ENCODE results near the gene GADL1.

GADL1 gene

DNA sequence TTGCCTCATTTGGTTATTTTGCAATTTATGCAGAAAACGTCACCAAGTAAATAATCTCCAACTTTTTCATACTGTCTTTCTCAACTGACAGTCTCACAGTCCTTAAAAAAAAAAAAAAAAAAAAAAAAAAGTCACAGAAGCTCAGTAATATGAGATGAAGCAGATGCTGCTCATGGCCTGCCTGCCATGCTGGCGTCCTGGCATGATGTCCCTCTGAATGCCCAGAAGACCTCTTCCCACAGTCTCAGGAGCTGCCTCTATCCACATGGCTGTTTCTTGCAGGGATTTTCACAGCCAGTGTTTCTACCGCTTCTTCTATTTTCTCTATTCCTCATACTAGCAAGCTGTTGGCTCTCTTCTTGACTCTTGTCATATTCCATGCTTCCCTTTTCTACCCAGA, 200.3 kb downstream of the GADL1 start:
- H4K20me1 ChIP-seq, result peaks cover 0 to 35% (median 0%) of the 10 kb centered on the region in 11 experiments; a peak in 9 of 22 replicates
- H3K4me3 ChIP-seq, result no peak overlapping the region
- H3K36me3 ChIP-seq, result peaks cover 67 to 97% (median 91%) of the 10 kb centered on the region in 11 experiments
- H3K27ac ChIP-seq, result no peak overlapping the region
- TF ChIP-seq Cebpa-rat (IDR thresholded peaks at IDR 0.05), result no peak
- H3K9ac ChIP-seq, result no peak overlapping the region
- H3K4me2 ChIP-seq, result no peak overlapping the region
- no peaks in the 10 kb centered on the region for H3K27me3 ChIP-seq
- H3K9me3 ChIP-seq (replicated peaks in 1 of 11), result no peaks in the 10 kb centered on the region
- peaks cover 25 to 43% (median 36%) of the 10 kb centered on the region in 10 experiments for H3K4me1 ChIP-seq

DNA sequence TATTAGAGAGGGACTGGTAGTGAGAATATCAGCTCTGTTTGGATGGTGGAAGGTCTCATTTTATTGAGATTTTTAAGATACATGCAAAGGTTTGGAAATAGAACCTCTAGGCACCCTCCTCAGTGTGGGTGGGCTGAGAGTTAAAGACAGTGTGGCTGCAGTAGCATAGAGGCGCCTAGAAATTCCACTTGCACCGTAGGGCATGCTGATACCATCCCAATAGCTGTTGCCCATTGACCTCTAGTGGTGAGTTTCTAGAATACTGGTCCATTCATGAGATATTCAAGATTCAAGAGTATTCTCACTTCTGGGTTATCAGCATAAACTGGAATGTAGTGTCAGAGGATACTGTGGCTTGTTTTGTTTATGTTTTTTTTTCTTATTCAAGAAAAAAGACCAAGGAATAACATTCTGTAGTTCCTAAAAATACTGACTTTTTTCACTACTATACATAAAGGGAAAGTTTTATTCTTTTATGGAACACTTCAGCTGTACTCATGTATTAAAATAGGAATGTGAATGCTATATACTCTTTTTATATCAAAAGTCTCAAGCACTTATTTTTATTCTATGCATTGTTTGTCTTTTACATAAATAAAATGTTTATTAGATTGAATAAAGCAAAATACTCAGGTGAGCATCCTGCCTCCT, 200.9 kb downstream of the GADL1 start:
- no peak overlapping the region for H3K9ac ChIP-seq
- H3K27me3 ChIP-seq, result no peaks in the 10 kb centered on the region
- peaks cover 0 to 35% (median 5%) of the 10 kb centered on the region in 11 experiments; a peak in 10 of 22 replicates for H4K20me1 ChIP-seq
- H3K4me3 ChIP-seq, result no peak overlapping the region
- no peak overlapping the region for H3K4me2 ChIP-seq
- peak overlapping the region in 1 of 11 experiments; percentile 3; a peak in 1 of 22 replicates for H3K27ac ChIP-seq
- H3K9me3 ChIP-seq (replicated peaks in 1 of 11), result no peaks in the 10 kb centered on the region
- peaks cover 31 to 49% (median 41%) of the 10 kb centered on the region in 10 experiments for H3K4me1 ChIP-seq
- H3K36me3 ChIP-seq, result peaks cover 71 to 97% (median 92%) of the 10 kb centered on the region in 11 experiments
- TF ChIP-seq Cebpa-rat (IDR thresholded peaks at IDR 0.05), result no peak

- Histone ChIP-seq H3K4me2 (peak overlapping the region in 2 of 11 experiments; percentile 43 to 82; a peak in 3 of 22 replicates), H3K27me3 (no peaks in the 10 kb centered on the region), H3K36me3 (peaks cover 81 to 97% (median 93%) of the 10 kb centered on the region in 11 experiments), H3K4me1 (peaks cover 40 to 58% (median 51%) of the 10 kb centered on the region in 10 experiments), H3K9me3 (replicated peaks in 1 of 11) (no peaks in the 10 kb centered on the region), H3K9ac (no peak overlapping the region), H3K27ac (peak overlapping the region in 4 of 11 experiments; percentile 3 to 33 (median 16); a peak in 4 of 22 replicates), H4K20me1 (peaks cover 0 to 42% (median 6%) of the 10 kb centered on the region in 11 experiments; a peak in 10 of 22 replicates), H3K4me3 (no peak overlapping the region)
- TF ChIP-seq Cebpa-rat (IDR thresholded peaks at IDR 0.05), result no peak
These were observed 201.8 kb downstream of the GADL1 start for GRCh38 chr3:30692498-30693130.

DNA sequence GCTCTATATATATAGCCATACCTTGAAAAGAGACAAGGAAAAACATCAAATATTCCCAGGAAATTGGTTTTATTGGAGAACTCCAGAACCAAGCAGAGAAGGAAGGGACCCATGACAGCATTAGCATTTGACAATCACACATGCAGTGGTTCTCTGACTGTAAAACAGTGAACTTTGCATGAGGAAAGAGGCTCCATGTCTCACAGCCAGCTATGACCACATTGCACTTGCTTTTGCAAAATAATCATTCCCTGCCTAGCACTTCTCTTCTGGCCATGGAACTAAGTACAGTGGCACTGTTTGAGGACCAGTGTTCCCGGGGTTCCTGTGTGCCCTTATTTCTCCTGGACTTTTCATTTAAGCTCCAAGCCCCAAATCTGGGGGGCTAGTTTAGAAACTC, 202.5 kb downstream of the GADL1 start:
- peak overlapping the region in 2 of 11 experiments; percentile 43 to 82; a peak in 6 of 22 replicates for H3K4me2 ChIP-seq
- peaks cover 0 to 49% (median 6%) of the 10 kb centered on the region in 11 experiments; a peak in 10 of 22 replicates for H4K20me1 ChIP-seq
- peaks cover 88 to 99% (median 96%) of the 10 kb centered on the region in 11 experiments for H3K36me3 ChIP-seq
- TF ChIP-seq Cebpa-rat (IDR thresholded peaks at IDR 0.05), result no peak
- H3K9me3 ChIP-seq (replicated peaks in 1 of 11), result no peaks in the 10 kb centered on the region
- H3K27me3 ChIP-seq, result no peaks in the 10 kb centered on the region
- H3K9ac ChIP-seq, result no peak overlapping the region
- peaks cover 46 to 64% (median 55%) of the 10 kb centered on the region in 10 experiments for H3K4me1 ChIP-seq
- H3K4me3 ChIP-seq, result no peak overlapping the region
- peak overlapping the region in 3 of 11 experiments; percentile 14 to 59 (median 23); a peak in 5 of 22 replicates for H3K27ac ChIP-seq

DNA sequence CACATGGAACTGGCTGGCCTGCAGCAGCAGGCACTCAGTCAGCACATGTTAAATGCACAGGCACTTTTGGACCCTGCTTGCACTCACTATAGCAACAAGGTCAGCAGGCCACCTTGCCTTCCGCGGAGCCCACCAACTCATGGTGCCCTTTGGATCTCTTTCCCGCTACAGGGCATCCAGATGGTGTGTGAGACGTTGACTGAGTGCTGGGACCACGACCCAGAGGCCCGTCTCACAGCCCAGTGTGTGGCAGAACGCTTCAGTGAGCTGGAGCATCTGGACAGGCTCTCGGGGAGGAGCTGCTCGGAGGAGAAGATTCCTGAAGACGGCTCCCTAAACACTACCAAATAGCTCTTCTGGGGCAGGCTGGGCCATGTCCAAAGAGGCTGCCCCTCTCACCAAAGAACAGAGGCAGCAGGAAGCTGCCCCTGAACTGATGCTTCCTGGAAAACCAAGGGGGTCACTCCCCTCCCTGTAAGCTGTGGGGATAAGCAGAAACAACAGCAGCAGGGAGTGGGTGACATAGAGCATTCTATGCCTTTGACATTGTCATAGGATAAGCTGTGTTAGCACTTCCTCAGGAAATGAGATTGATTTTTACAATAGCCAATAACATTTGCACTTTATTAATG, 203.1 kb downstream of the GADL1 start:
- Histone ChIP-seq H3K4me3 (no peak overlapping the region), H3K4me1 (peaks cover 52 to 68% (median 57%) of the 10 kb centered on the region in 10 experiments), H3K4me2 (peak overlapping the region; percentile 50 to 82 (median 63)), H3K9me3 (replicated peaks in 1 of 11) (no peaks in the 10 kb centered on the region), H3K9ac (peak overlapping the region in 9 of 11 experiments; percentile 12 to 41 (median 31); a peak in 11 of 22 replicates), H3K27me3 (no peaks in the 10 kb centered on the region), H3K36me3 (peaks cover 89 to 99% (median 96%) of the 10 kb centered on the region in 11 experiments), H3K27ac (peak overlapping the region in 10 of 11 experiments; percentile 29 to 68 (median 56); a peak in 19 of 22 replicates), H4K20me1 (peaks cover 0 to 52% (median 6%) of the 10 kb centered on the region in 11 experiments; a peak in 10 of 22 replicates)
- no peak for TF ChIP-seq Cebpa-rat (IDR thresholded peaks at IDR 0.05)

DNA sequence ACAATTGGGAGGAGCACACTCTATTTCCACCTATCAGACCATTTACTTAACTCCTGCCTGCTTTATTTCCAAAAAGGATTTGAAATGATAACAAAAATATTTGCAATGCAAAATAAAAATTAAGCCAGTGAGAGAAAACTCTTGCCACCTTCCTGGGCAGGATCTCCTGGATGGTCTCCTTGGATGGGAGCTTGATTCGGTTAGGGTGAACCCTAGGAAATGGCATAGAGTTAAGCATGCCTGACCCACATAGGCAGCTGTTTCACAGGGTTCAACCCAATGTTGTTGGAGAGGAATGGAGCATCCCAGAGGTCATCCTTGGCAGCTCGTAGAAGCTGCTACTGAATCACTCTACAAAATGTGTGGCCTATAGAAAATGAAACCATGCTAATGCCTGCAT, 204.3 kb downstream of the GADL1 start:
- Histone ChIP-seq H3K9me3 (replicated peaks in 1 of 11) (no peaks in the 10 kb centered on the region), H3K27ac (peak overlapping the region in 5 of 11 experiments; percentile 28 to 68 (median 59); a peak in 6 of 22 replicates), H3K4me3 (no peak overlapping the region), H3K4me2 (peak overlapping the region; percentile 50 to 82 (median 63)), H3K27me3 (no peaks in the 10 kb centered on the region), H4K20me1 (peaks cover 0 to 64% (median 8%) of the 10 kb centered on the region in 11 experiments; a peak in 11 of 22 replicates), H3K36me3 (peaks cover 87 to 99% (median 96%) of the 10 kb centered on the region in 11 experiments), H3K4me1 (peaks cover 58 to 74% (median 63%) of the 10 kb centered on the region in 10 experiments), H3K9ac (no peak overlapping the region; a peak in 1 of 22 replicates)
- no peak for TF ChIP-seq Cebpa-rat (IDR thresholded peaks at IDR 0.05)

- H3K9me3 ChIP-seq (replicated peaks in 1 of 11), result no peaks in the 10 kb centered on the region
- H4K20me1 ChIP-seq, result peaks cover 0 to 72% (median 11%) of the 10 kb centered on the region in 11 experiments; a peak in 11 of 22 replicates
- H3K4me2 ChIP-seq, result peak overlapping the region; percentile 50 to 82 (median 65)
- H3K4me3 ChIP-seq, result no peak overlapping the region
- peak overlapping the region in 9 of 11 experiments; percentile 0 to 38 (median 32); a peak in 10 of 22 replicates for H3K9ac ChIP-seq
- H3K27me3 ChIP-seq, result no peaks in the 10 kb centered on the region
- peaks cover 85 to 99% (median 96%) of the 10 kb centered on the region in 11 experiments for H3K36me3 ChIP-seq
- TF ChIP-seq Cebpa-rat (IDR thresholded peaks at IDR 0.05), result no peak
- peak overlapping the region; percentile 6 to 63 (median 53); a peak in 20 of 22 replicates for H3K27ac ChIP-seq
- peaks cover 68 to 86% (median 75%) of the 10 kb centered on the region in 10 experiments for H3K4me1 ChIP-seq
These were observed 205.5 kb downstream of the GADL1 start for GRCh38 chr3:30688776-30689641.
